Effector memory CD4-positive, alpha-beta T cell (primary cell): ENCODE results near the gene PROCA1.

ENCODE experiments used
- DNase-seq, 3 donors: peaks; one replicate each; pipeline ENCODE4 v3.0.0-alpha.2; 2020
- H3K27ac ChIP-seq: 2 replicates; pipeline ENCODE4 v1.7.0; 2013; ENCODE audit warnings: mild to moderate bottlenecking, low read length, moderate library complexity; ENCODE audit not compliant: insufficient read depth, poor library complexity, severe bottlenecking
- H3K27me3 ChIP-seq: replicated peaks from 2 replicates; pipeline ENCODE4 v1.7.0; 2013; ENCODE audit warnings: mild to moderate bottlenecking, low read length; ENCODE audit not compliant: insufficient read depth, control insufficient read depth, poor library complexity, severe bottlenecking
- H3K36me3 ChIP-seq: 2 replicates; pipeline ENCODE4 v1.7.0; 2013; ENCODE audit warnings: mild to moderate bottlenecking, low read length, moderate library complexity; ENCODE audit not compliant: control insufficient read depth, insufficient read depth
- H3K4me1 ChIP-seq: 2 replicates; pipeline ENCODE4 v1.7.0; 2013; ENCODE audit warnings: low read length, mild to moderate bottlenecking; ENCODE audit not compliant: control insufficient read depth, insufficient read depth, poor library complexity, severe bottlenecking
- H3K4me3 ChIP-seq: 2 replicates; pipeline ENCODE4 v1.7.0; 2013; ENCODE audit warnings: low read length, low read depth, mild to moderate bottlenecking; ENCODE audit not compliant: insufficient read depth, poor library complexity, severe bottlenecking
- H3K9me3 ChIP-seq: 2 replicates; pipeline ENCODE4 v1.7.0; 2013; ENCODE audit warnings: mild to moderate bottlenecking, low read length, moderate library complexity; ENCODE audit not compliant: control insufficient read depth

The PROCA1 gene

DNA sequence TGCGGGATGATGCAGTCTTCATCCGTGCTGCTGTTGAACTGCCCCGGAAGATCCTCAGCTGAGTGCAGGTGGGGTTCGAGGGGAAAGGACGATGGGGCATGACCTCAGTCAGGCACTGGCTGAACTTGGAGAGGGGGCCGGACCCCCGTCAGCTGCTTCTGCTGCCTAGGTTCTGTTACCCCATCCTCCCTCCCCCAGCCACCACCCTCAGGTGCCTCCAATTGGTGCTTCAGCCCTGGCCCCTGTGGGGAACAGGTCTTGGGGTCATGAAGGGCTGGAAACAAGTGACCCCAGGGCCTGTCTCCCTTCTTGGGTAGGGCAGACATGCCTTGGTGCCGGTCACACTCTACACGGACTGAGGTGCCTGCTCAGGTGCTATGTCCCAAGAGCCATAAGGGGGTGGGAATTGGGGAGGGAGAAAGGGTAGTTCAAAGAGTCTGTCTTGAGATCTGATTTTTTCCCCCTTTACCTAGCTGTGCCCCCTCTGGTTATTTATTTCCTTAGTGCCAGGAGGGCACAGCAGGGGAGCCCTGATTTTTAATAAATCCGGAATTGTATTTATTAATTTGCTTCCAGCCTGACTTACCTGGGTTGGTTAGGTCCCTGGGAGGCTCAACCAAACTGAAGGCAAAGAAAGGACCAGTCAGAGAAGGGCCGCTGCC is 38.0 kb upstream of the PROCA1 start:
- H3K9me3 ChIP-seq: no peaks in the 10 kb centered on the region
- DNase-seq: no peak
- peaks cover 10% of the 10 kb centered on the region for H3K36me3 ChIP-seq
- H3K4me3 ChIP-seq: no peak overlapping the region
- peak overlapping the region; percentile 60 for H3K27ac ChIP-seq
- H3K4me1 ChIP-seq: peaks cover 17% of the 10 kb centered on the region
- H3K27me3 ChIP-seq: no peaks in the 10 kb centered on the region

DNA sequence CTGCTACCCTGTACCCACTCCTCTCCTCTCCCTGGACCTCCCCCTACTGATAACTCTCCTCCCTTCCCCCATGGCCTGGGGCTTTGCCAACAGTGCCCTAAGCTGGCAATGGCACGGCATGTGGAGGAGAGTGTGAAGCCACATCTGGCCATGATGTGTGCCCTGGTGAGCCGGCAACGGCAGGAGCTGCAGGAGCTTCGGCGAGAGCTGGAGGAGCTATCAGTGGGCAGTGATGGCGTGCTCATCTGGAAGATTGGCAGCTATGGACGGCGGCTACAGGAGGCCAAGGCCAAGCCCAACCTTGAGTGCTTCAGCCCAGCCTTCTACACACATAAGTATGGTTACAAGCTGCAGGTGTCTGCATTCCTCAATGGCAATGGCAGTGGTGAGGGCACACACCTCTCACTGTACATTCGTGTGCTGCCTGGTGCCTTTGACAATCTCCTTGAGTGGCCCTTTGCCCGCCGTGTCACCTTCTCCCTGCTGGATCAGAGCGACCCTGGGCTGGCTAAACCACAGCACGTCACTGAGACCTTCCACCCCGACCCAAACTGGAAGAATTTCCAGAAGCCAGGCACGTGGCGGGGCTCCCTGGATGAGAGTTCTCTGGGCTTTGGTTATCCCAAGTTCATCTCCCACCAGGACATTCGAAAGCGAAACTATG is 37.3 kb upstream of the PROCA1 start:
- no peaks in the 10 kb centered on the region for H3K27me3 ChIP-seq
- H3K4me1 ChIP-seq: peaks cover 22% of the 10 kb centered on the region
- H3K27ac ChIP-seq: no peak overlapping the region
- DNase-seq: no peak
- H3K9me3 ChIP-seq: no peaks in the 10 kb centered on the region
- peaks cover 10% of the 10 kb centered on the region for H3K36me3 ChIP-seq
- no peak overlapping the region for H3K4me3 ChIP-seq

DNA sequence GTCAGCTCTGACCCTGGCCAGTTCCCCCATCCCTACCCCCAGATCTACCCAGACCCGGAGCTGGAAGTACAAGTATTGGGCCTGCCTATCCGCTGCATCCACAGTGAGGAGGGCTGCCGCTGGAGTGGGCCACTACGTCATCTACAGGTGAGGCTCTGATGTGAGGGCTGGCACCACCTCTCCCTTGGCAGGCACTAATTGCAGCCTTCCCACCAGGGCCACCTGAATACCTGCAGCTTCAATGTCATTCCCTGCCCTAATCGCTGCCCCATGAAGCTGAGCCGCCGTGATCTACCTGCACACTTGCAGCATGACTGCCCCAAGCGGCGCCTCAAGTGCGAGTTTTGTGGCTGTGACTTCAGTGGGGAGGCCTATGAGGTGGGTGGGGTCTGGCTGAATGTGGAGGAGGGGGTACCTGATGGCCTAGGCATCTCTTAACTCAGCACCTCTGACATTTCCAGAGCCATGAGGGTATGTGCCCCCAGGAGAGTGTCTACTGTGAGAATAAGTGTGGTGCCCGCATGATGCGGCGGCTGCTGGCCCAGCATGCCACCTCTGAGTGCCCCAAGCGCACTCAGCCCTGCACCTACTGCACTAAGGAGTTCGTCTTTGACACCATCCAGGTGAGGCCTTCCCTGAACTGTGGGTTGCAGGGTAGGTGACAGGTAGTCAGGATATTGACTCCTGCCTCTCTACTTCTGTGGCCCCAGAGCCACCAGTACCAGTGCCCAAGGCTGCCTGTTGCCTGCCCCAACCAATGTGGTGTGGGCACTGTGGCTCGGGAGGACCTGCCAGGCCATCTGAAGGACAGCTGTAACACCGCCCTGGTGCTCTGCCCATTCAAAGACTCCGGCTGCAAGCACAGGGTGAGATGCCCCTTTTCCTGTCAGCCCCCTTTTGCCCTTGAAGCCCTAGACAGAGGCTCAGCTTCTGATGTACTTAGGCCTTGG is 36.4 kb upstream of the PROCA1 start:
- Histone ChIP-seq H3K9me3 (no peaks in the 10 kb centered on the region), H3K27ac (no peak overlapping the region), H3K4me3 (no peak overlapping the region), H3K36me3 (peaks cover 10% of the 10 kb centered on the region), H3K4me1 (peaks cover 27% of the 10 kb centered on the region), H3K27me3 (no peaks in the 10 kb centered on the region)
- no peak for DNase-seq

DNA sequence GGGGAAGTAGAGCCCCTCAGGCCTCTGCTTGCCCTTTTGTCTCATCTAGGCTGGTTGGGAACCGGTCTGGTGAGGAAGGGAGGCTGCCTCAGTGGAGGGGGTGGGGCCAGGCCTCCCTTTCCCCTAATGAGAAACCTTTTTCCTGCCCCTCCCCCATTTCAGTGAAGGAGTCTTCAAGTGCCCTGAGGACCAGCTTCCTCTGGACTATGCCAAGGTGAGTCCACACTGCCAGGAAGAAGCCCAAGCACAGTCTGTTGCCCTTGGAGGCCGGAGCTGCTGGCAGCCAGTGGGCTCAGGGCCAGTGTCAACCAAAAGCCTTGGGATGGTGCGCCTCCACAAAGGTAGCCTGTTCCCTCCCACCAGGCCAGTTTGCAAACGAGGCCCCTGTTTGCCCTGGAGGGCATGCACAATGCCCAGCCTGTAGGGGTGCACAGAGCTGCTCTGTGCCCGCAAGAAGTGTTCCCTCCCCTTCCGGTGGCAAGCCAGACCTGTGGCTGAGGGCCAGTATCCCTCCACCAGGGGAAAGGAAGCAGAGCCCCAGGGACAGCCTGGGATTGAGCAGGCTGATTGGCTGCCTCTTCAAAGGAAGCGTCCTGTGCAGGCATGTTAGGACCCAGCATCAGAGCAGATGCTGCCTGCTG is 35.5 kb upstream of the PROCA1 start:
- no peak for DNase-seq
- peaks cover 10% of the 10 kb centered on the region for H3K36me3 ChIP-seq
- H3K27ac ChIP-seq: no peak overlapping the region
- H3K4me3 ChIP-seq: no peak overlapping the region
- peaks cover 28% of the 10 kb centered on the region for H3K4me1 ChIP-seq
- no peaks in the 10 kb centered on the region for H3K27me3 ChIP-seq
- no peaks in the 10 kb centered on the region for H3K9me3 ChIP-seq

DNA sequence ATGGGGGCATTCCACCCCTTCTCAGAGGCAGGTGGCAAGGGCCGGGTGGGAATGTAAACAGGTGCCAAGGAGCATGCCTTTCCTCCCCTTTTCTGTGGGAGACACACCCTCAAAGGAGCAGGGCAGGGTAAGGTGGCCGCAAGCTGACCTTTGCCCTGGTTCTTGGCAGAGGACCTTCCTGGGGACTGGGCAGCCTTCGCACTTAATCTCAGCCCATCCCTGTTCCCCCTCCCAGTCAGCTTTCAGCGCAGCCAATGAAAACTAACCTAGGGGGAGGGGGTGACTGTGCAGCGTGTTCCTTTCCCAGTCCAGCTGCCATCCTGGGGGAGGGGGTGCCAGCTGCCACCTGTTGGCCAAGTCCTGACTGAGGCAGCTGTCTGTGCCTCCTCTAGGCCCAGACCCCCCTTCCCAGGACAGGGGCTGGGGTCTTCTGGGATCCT is 34.9 kb upstream of the PROCA1 start:
- Histone ChIP-seq H3K9me3 (no peaks in the 10 kb centered on the region), H3K4me3 (no peak overlapping the region), H3K27me3 (no peaks in the 10 kb centered on the region), H3K36me3 (peaks cover 10% of the 10 kb centered on the region), H3K27ac (no peak overlapping the region), H3K4me1 (peaks cover 28% of the 10 kb centered on the region)
- DNase-seq: no peak

DNA sequence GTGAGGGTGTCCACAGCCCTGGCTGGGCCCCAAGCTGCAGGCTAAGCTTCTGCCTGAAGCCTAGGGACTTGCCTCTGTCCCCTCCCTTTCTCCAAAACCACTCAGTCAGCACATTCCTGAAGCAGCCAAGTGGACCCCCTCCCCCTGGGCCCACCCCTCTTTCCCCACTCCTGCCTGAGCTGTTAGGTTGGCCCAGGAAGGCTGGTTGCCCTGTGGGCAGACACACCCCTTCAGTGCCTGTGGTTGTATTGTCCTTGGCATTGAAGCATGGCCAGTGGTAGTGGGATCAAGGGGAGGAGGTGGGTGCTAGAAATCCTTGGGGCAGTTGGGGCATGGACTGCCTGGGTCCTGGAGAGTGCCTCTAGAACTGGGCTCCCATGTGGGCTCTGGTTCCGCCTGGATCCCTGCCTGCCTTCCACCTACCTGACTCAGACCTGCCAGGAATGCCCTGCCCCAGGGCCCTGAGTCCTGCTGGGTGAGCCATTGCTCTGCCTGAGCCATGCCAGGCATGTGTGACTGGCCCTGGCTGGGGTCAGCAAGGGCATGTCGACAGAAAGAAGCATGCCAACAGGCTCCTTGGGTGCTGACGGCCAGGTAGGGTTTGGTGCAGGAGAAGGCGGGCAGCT is 34.2 kb upstream of the PROCA1 start:
- no peaks in the 10 kb centered on the region for H3K9me3 ChIP-seq
- peak overlapping the region; percentile 91 for H3K27ac ChIP-seq
- no peak for DNase-seq
- H3K4me1 ChIP-seq: peaks cover 28% of the 10 kb centered on the region
- H3K36me3 ChIP-seq: peaks cover 10% of the 10 kb centered on the region
- no peaks in the 10 kb centered on the region for H3K27me3 ChIP-seq
- peak overlapping the region; percentile 73 for H3K4me3 ChIP-seq

DNA sequence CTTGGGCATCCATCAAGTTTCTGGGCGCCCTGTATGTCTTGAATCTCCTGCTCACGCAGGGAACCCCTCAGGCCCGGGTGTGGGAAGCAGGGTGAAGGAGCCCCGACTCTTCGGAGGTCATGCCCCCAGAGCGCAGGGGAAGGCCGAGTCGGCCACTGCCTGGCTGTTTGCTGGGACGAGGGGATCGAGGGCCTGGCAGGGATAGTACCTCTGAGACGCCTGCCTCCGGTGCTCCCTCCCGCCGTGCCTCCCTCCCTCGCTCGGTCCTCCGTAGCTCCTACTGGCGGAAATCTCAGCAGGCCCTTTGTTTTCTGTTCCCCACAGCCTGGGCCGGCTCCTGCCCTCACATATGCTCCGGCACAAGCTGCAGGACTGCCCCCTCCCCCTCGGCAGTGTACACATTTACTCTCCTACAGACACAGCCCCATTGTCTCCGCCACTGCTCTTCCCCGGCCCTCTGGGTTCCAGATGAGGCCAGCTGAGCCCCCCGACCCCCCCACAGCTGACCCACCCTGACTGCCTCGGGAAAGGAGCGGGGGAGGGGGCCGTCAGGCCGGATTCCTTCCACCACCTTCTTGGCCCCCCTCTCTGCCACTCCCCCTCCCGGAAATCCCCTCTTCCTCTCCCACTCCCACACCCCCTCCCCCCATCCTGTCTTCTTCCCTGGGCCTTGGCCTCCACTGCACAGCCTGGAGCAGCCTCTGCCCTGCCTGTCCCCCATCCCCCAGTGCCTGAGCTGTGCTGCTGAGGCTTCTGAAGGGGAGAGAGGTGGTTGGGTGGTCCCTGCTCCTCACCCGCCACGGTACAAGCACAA is 33.5 kb upstream of the PROCA1 start:
- peak in 1 of 3 donors; percentile 6 for DNase-seq
- peaks cover 28% of the 10 kb centered on the region for H3K4me1 ChIP-seq
- peaks cover 10% of the 10 kb centered on the region for H3K36me3 ChIP-seq
- H3K9me3 ChIP-seq: no peaks in the 10 kb centered on the region
- H3K4me3 ChIP-seq: peak overlapping the region; percentile 73
- H3K27ac ChIP-seq: peak overlapping the region; percentile 91
- no peaks in the 10 kb centered on the region for H3K27me3 ChIP-seq

DNA sequence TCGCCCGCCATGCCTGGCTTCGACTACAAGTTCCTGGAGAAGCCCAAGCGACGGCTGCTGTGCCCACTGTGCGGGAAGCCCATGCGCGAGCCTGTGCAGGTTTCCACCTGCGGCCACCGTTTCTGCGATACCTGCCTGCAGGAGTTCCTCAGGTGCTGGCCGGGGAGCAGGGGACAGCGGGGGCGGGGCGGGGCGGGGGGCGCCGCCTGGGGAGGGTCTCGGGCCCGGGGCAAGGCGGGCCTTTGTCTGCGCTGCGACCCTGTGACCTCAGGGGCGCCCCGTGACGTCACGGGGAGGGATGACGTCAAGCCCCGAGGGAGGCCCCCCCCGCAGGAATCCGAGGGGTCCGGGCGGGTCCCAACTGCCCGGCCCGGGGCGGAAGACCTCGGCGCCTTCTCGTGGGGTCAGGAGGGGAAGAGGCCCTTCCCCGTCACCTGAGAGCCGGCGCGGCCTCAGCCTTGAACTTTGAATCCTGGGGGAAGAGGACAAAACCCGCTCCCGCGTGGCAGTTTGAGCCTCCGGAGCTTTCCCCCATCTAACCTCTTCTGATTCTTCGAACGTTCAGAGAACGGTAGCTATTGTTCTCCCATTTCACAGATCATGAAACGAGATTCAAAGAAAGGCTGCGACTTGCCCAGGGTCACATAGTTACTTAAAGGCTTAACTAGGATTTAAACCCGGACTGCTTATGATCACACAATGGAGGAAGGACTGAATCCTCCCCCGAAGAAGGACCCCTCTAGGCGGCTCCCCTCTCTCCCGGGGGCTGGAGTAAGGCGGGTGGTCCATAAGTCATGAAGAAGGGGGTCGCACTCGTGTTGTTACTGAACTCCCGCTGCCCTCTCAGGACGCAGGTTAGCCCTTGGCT is 32.6 kb upstream of the PROCA1 start:
- Histone ChIP-seq H3K27ac (peak overlapping the region; percentile 91), H3K36me3 (peaks cover 10% of the 10 kb centered on the region), H3K27me3 (no peaks in the 10 kb centered on the region), H3K9me3 (no peaks in the 10 kb centered on the region), H3K4me3 (peak overlapping the region; percentile 73), H3K4me1 (peaks cover 24% of the 10 kb centered on the region)
- DNase-seq: peak; percentile 49 to 62 (median 56)
